ENCODE results near the gene EPS15.

EPS15 gene

GRCh38 chr1:51558375-51558924 is 39.4 kb upstream of the EPS15 start:
- Histone ChIP-seq H3K36me3 (ENCODE audit: control insufficient read depth, low read depth, low read length) (no peaks in the 10 kb centered on the region), H3K9ac (ENCODE audit: low read length) (no peak overlapping the region), H3K4me1 (ENCODE audit: control insufficient read depth, low read depth, low read length) (peaks cover 12% of the 10 kb centered on the region), H3K9me3 (ENCODE audit: control insufficient read depth, low read depth, low read length) (no peaks in the 10 kb centered on the region), H3K27ac (ENCODE audit: low read length) (no peak overlapping the region), H3K4me3 (ENCODE audit: low read length) (no peak overlapping the region), H3K27me3 (ENCODE audit: control insufficient read depth, insufficient read depth, low read length) (no peaks in the 10 kb centered on the region)

- Histone ChIP-seq H3K9me3 (ENCODE audit: control insufficient read depth, low read depth, low read length) (no peaks in the 10 kb centered on the region), H3K4me3 (ENCODE audit: low read length) (no peak overlapping the region), H3K27ac (ENCODE audit: low read length) (no peak overlapping the region), H3K27me3 (ENCODE audit: control insufficient read depth, insufficient read depth, low read length) (no peaks in the 10 kb centered on the region), H3K4me1 (ENCODE audit: control insufficient read depth, low read depth, low read length) (peaks cover 12% of the 10 kb centered on the region), H3K9ac (ENCODE audit: low read length) (no peak overlapping the region), H3K36me3 (ENCODE audit: control insufficient read depth, low read depth, low read length) (no peaks in the 10 kb centered on the region)
Measured at GRCh38 chr1:51557168-51557567, 38.1 kb upstream of the EPS15 start.

- Histone ChIP-seq H3K9me3 (ENCODE audit: control insufficient read depth, low read depth, low read length) (no peaks in the 10 kb centered on the region), H3K27ac (ENCODE audit: low read length) (no peak overlapping the region), H3K4me1 (ENCODE audit: control insufficient read depth, low read depth, low read length) (peaks cover 12% of the 10 kb centered on the region), H3K9ac (ENCODE audit: low read length) (no peak overlapping the region), H3K36me3 (ENCODE audit: control insufficient read depth, low read depth, low read length) (no peaks in the 10 kb centered on the region), H3K4me3 (ENCODE audit: low read length) (no peak overlapping the region), H3K27me3 (ENCODE audit: control insufficient read depth, insufficient read depth, low read length) (no peaks in the 10 kb centered on the region)
Measured at GRCh38 chr1:51555866-51556619, 37.0 kb upstream of the EPS15 start.

GRCh38 chr1:51553911-51554310 is 34.8 kb upstream of the EPS15 start:
- Histone ChIP-seq H3K36me3 (ENCODE audit: control insufficient read depth, low read depth, low read length) (no peaks in the 10 kb centered on the region), H3K4me1 (ENCODE audit: control insufficient read depth, low read depth, low read length) (peaks cover 4% of the 10 kb centered on the region), H3K27ac (ENCODE audit: low read length) (no peak overlapping the region), H3K9me3 (ENCODE audit: control insufficient read depth, low read depth, low read length) (no peaks in the 10 kb centered on the region), H3K27me3 (ENCODE audit: control insufficient read depth, insufficient read depth, low read length) (no peaks in the 10 kb centered on the region), H3K9ac (ENCODE audit: low read length) (no peak overlapping the region), H3K4me3 (ENCODE audit: low read length) (no peak overlapping the region)

GRCh38 chr1:51552929-51553807 is 34.1 kb upstream of the EPS15 start:
- H3K36me3 ChIP-seq (ENCODE audit: control insufficient read depth, low read depth, low read length): no peaks in the 10 kb centered on the region
- H3K27me3 ChIP-seq (ENCODE audit: control insufficient read depth, insufficient read depth, low read length): no peaks in the 10 kb centered on the region
- no peak overlapping the region for H3K9ac ChIP-seq (ENCODE audit: low read length)
- H3K27ac ChIP-seq (ENCODE audit: low read length): no peak overlapping the region
- H3K4me1 ChIP-seq (ENCODE audit: control insufficient read depth, low read depth, low read length): no peaks in the 10 kb centered on the region
- no peak overlapping the region for H3K4me3 ChIP-seq (ENCODE audit: low read length)
- no peaks in the 10 kb centered on the region for H3K9me3 ChIP-seq (ENCODE audit: control insufficient read depth, low read depth, low read length)

GRCh38 chr1:51551848-51552296 is 32.8 kb upstream of the EPS15 start:
- H3K9me3 ChIP-seq (ENCODE audit: control insufficient read depth, low read depth, low read length): no peaks in the 10 kb centered on the region
- no peak overlapping the region for H3K4me3 ChIP-seq (ENCODE audit: low read length)
- H3K9ac ChIP-seq (ENCODE audit: low read length): no peak overlapping the region
- no peak overlapping the region for H3K27ac ChIP-seq (ENCODE audit: low read length)
- no peaks in the 10 kb centered on the region for H3K27me3 ChIP-seq (ENCODE audit: control insufficient read depth, insufficient read depth, low read length)
- no peaks in the 10 kb centered on the region for H3K36me3 ChIP-seq (ENCODE audit: control insufficient read depth, low read depth, low read length)
- H3K4me1 ChIP-seq (ENCODE audit: control insufficient read depth, low read depth, low read length): no peaks in the 10 kb centered on the region

GRCh38 chr1:51551081-51551480 is 32.0 kb upstream of the EPS15 start:
- no peak overlapping the region for H3K27ac ChIP-seq (ENCODE audit: low read length)

GRCh38 chr1:51549901-51550300 is 30.8 kb upstream of the EPS15 start:
- H3K36me3 ChIP-seq (ENCODE audit: control insufficient read depth, low read depth, low read length): no peaks in the 10 kb centered on the region
- H3K27me3 ChIP-seq (ENCODE audit: control insufficient read depth, insufficient read depth, low read length): no peaks in the 10 kb centered on the region
- H3K4me1 ChIP-seq (ENCODE audit: control insufficient read depth, low read depth, low read length): no peaks in the 10 kb centered on the region
- no peak overlapping the region for H3K4me3 ChIP-seq (ENCODE audit: low read length)
- no peak overlapping the region for H3K27ac ChIP-seq (ENCODE audit: low read length)
- no peak overlapping the region for H3K9ac ChIP-seq (ENCODE audit: low read length)
- H3K9me3 ChIP-seq (ENCODE audit: control insufficient read depth, low read depth, low read length): no peaks in the 10 kb centered on the region

More at GRCh38 chr1:51551081-51551480, 32.0 kb upstream of the EPS15 start:
- no peak overlapping the region for H3K9ac ChIP-seq (ENCODE audit: low read length)
- no peak overlapping the region for H3K4me3 ChIP-seq (ENCODE audit: low read length)
- no peaks in the 10 kb centered on the region for H3K4me1 ChIP-seq (ENCODE audit: control insufficient read depth, low read depth, low read length)
- no peaks in the 10 kb centered on the region for H3K9me3 ChIP-seq (ENCODE audit: control insufficient read depth, low read depth, low read length)
- H3K27me3 ChIP-seq (ENCODE audit: control insufficient read depth, insufficient read depth, low read length): no peaks in the 10 kb centered on the region
- H3K36me3 ChIP-seq (ENCODE audit: control insufficient read depth, low read depth, low read length): no peaks in the 10 kb centered on the region

- Histone ChIP-seq H3K9ac (ENCODE audit: low read length) (no peak overlapping the region), H3K4me1 (ENCODE audit: control insufficient read depth, low read depth, low read length) (no peaks in the 10 kb centered on the region), H3K9me3 (ENCODE audit: control insufficient read depth, low read depth, low read length) (no peaks in the 10 kb centered on the region), H3K27ac (ENCODE audit: low read length) (no peak overlapping the region), H3K36me3 (ENCODE audit: control insufficient read depth, low read depth, low read length) (no peaks in the 10 kb centered on the region), H3K27me3 (ENCODE audit: control insufficient read depth, insufficient read depth, low read length) (no peaks in the 10 kb centered on the region), H3K4me3 (ENCODE audit: low read length) (no peak overlapping the region)
Measured at GRCh38 chr1:51549016-51549619, 30.1 kb upstream of the EPS15 start.

- no peak overlapping the region for H3K4me3 ChIP-seq (ENCODE audit: low read length)
- H3K36me3 ChIP-seq (ENCODE audit: control insufficient read depth, low read depth, low read length): no peaks in the 10 kb centered on the region
- no peak overlapping the region for H3K9ac ChIP-seq (ENCODE audit: low read length)
- no peaks in the 10 kb centered on the region for H3K9me3 ChIP-seq (ENCODE audit: control insufficient read depth, low read depth, low read length)
- H3K27ac ChIP-seq (ENCODE audit: low read length): no peak overlapping the region
- H3K27me3 ChIP-seq (ENCODE audit: control insufficient read depth, insufficient read depth, low read length): no peaks in the 10 kb centered on the region
- no peaks in the 10 kb centered on the region for H3K4me1 ChIP-seq (ENCODE audit: control insufficient read depth, low read depth, low read length)
Measured at GRCh38 chr1:51543858-51544257, 24.8 kb upstream of the EPS15 start.

GRCh38 chr1:51542158-51542953 is 23.3 kb upstream of the EPS15 start:
- Histone ChIP-seq H3K4me3 (ENCODE audit: low read length) (no peak overlapping the region), H3K36me3 (ENCODE audit: control insufficient read depth, low read depth, low read length) (no peaks in the 10 kb centered on the region), H3K27me3 (ENCODE audit: control insufficient read depth, insufficient read depth, low read length) (no peaks in the 10 kb centered on the region), H3K9me3 (ENCODE audit: control insufficient read depth, low read depth, low read length) (no peaks in the 10 kb centered on the region), H3K4me1 (ENCODE audit: control insufficient read depth, low read depth, low read length) (no peaks in the 10 kb centered on the region), H3K27ac (ENCODE audit: low read length) (no peak overlapping the region), H3K9ac (ENCODE audit: low read length) (no peak overlapping the region)
